GM04504 (cell line): ENCODE results near the gene GALNT16.
"Not testable (repeated sequence)": the region's sequence is repeated elsewhere in the genome, so short reads cannot be mapped to it uniquely, and the experiment has no call there.

Experiments used
- DNase-seq: peaks from one replicate; pipeline ENCODE4 v3.0.0-alpha.2; 2012; ENCODE audit warnings: low read depth

GALNT16 gene

GRCh38 chr14:69364378-69364777 lies 104.4 kb downstream of the GALNT16 start:
- no peak for DNase-seq

GRCh38 chr14:69366069-69366468 lies 106.1 kb downstream of the GALNT16 start:
- no peak for DNase-seq

- DNase-seq = no peak
Measured at GRCh38 chr14:69366761-69367160, 106.8 kb downstream of the GALNT16 start.

GRCh38 chr14:69368381-69368780 lies 108.4 kb downstream of the GALNT16 start:
- no peak for DNase-seq

GRCh38 chr14:69370061-69370460 lies 110.1 kb downstream of the GALNT16 start:
- DNase-seq = no peak

GRCh38 chr14:69372146-69372545 lies 112.2 kb downstream of the GALNT16 start:
- no peak for DNase-seq

GRCh38 chr14:69373104-69373503 lies 113.1 kb downstream of the GALNT16 start:
- DNase-seq = no peak

GRCh38 chr14:69374235-69374634 lies 114.3 kb downstream of the GALNT16 start:
- DNase-seq = no peak

GRCh38 chr14:69375182-69375581 lies 115.2 kb downstream of the GALNT16 start:
- DNase-seq = no peak

GRCh38 chr14:69375722-69376121 lies 115.8 kb downstream of the GALNT16 start:
- DNase-seq = no peak

GRCh38 chr14:69376439-69376838 lies 116.5 kb downstream of the GALNT16 start:
- no peak for DNase-seq

GRCh38 chr14:69378274-69378673 lies 118.3 kb downstream of the GALNT16 start:
- no peak for DNase-seq

GRCh38 chr14:69387311-69387710 lies 127.4 kb downstream of the GALNT16 start:
- no peak for DNase-seq

- not testable (repeated sequence) for DNase-seq
Measured at GRCh38 chr14:69391400-69391799, 131.4 kb downstream of the GALNT16 start.

- DNase-seq = no peak
Measured at GRCh38 chr14:69392481-69392880, 132.5 kb downstream of the GALNT16 start.

GRCh38 chr14:69395929-69396328 lies 136.0 kb downstream of the GALNT16 start:
- DNase-seq = no peak

- DNase-seq = peak; percentile 93
Measured at GRCh38 chr14:69398053-69398817, 138.3 kb downstream of the GALNT16 start, which contains the start of the genes ERH and SLC39A9. Gene ERH (minus strand): TSS chr14:69398299. CDS start chr14:69398233, 66 bp downstream. Gene SLC39A9 (plus strand): TSS chr14:69398692. CDS start chr14:69399370, 678 bp downstream.

GRCh38 chr14:69398818-69399210 lies 138.9 kb downstream of the GALNT16 start:
- DNase-seq = no peak

GRCh38 chr14:69399750-69400149 lies 139.8 kb downstream of the GALNT16 start:
- no peak for DNase-seq

GRCh38 chr14:69400154-69400553 lies 140.2 kb downstream of the GALNT16 start:
- no peak for DNase-seq

GRCh38 chr14:69401841-69402240 lies 141.9 kb downstream of the GALNT16 start:
- DNase-seq = no peak

- DNase-seq = no peak
Measured at GRCh38 chr14:69404478-69404877, 144.5 kb downstream of the GALNT16 start.

- no peak for DNase-seq
Measured at GRCh38 chr14:69404883-69405282, 144.9 kb downstream of the GALNT16 start.

GRCh38 chr14:69405762-69406161 lies 145.8 kb downstream of the GALNT16 start:
- DNase-seq = no peak
